Ascending aorta (tissue), 2 donors: ENCODE measurements around the gene PRSS12. TPM values are rescaled to one million over a fixed set of nuclear protein-coding genes. Genes with fewer than 3 reads are reported as not detected.
"Not testable (repeated sequence)": the region's sequence is repeated elsewhere in the genome, so short reads cannot be mapped to it uniquely, and the experiment has no call there.

Experiments used
- DNase-seq, 2 donors: peaks; one replicate each; pipeline ENCODE4 v3.0.0-alpha.2; 2019; ENCODE audit warnings: low spot score in 2 of 2
- H3K27ac ChIP-seq, 2 donors: fragments of 200-600 bp; sonication (generic); one replicate each; pipeline ENCODE4 v1.5.1; 2016 to 2017; ENCODE audit warnings: mild to moderate bottlenecking in 1 of 2
- H3K27me3 ChIP-seq: fragments of 200-600 bp; sonication (generic); one replicate; pipeline ENCODE4 v1.5.1; 2017
- H3K36me3 ChIP-seq, 2 donors: fragments of 200-600 bp; sonication (generic); one replicate each; pipeline ENCODE4 v1.5.1; 2016
- H3K4me1 ChIP-seq, 2 donors: fragments of 200-600 bp; sonication (generic); one replicate each; pipeline ENCODE4 v1.5.1; 2016 to 2017; ENCODE audit warnings: mild to moderate bottlenecking in 1 of 2
- H3K4me3 ChIP-seq, 2 donors: fragments of 200-600 bp; sonication (generic); one replicate each; pipeline ENCODE4 v1.5.1; 2016 to 2017; ENCODE audit warnings: mild to moderate bottlenecking in 1 of 2
- H3K9me3 ChIP-seq, 2 donors: fragments of 200-600 bp; sonication (generic); one replicate each; pipeline ENCODE4 v1.5.1; 2016
- intact Hi-C: fragments of 100-400 bp; cut with DNase I; formaldehyde crosslinking; loops from one replicate; pipeline ENCODE4 v1.15.1; 2023
- total RNA-seq: library from RNA; depleted of rRNA; stranded (reverse); fragments of >200 nt; gene quantifications from one replicate; pipeline ENCODE4 v1.1.0, GENCODE V29; 2016
- TF ChIP-seq, protein P1 (sequence below), 3 experiments: fragments of 200-600 bp in 2 of 3; fragments of 450-650 bp in 1 of 3; sonication (generic) in 2 of 3; IDR thresholded peaks; one replicate each; pipeline ENCODE4 v1.5.1; 2016 to 2019; ENCODE audit warnings: antibody characterized with exemption in 3 of 3, mild to moderate bottlenecking in 1 of 3, moderate library complexity in 1 of 3

PRSS12 gene
- total RNA-seq, 1 donor from 2014 or later: not detected

DNA sequence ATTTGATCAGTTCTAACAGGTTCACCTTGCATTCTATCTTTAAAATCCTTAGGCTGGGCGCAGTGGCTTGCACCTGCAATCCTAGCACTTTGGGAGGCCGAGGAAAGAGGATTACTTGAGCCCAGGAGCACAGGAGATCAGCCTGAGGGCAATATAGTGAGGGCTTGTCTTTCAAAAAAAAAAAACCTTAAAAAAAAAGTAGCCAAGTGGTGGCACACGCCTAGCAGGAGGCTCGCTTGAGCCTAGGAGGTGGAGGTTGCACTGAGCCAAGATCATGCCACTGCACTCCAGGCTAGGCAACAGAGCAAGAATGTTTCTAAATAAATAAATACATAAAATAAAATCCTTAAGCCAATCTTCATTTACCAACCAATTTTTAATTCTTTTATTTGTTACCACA, 75.6 kb downstream of the PRSS12 start:
- no peaks in the 10 kb centered on the region for H3K27me3 ChIP-seq
- no peak overlapping the region for H3K4me3 ChIP-seq

DNA sequence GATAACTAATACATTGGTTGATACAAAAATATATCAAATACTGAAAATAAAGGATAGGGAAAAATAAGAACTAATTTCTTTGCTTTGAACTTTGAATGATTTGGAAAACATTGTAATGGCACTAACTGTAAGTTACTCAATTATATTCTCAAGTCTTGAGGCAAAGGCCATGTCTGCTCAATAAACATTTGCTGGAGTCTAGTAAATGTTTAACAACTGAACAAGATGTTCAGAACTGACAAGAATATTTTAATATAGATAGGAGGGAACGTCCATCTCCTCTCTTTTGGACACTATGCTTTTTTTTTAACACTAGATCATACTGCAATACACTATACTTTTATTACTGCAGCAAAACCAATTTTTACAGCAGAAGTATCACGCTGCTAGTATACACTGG, 76.2 kb downstream of the PRSS12 start:
- TF ChIP-seq, protein P1, sequence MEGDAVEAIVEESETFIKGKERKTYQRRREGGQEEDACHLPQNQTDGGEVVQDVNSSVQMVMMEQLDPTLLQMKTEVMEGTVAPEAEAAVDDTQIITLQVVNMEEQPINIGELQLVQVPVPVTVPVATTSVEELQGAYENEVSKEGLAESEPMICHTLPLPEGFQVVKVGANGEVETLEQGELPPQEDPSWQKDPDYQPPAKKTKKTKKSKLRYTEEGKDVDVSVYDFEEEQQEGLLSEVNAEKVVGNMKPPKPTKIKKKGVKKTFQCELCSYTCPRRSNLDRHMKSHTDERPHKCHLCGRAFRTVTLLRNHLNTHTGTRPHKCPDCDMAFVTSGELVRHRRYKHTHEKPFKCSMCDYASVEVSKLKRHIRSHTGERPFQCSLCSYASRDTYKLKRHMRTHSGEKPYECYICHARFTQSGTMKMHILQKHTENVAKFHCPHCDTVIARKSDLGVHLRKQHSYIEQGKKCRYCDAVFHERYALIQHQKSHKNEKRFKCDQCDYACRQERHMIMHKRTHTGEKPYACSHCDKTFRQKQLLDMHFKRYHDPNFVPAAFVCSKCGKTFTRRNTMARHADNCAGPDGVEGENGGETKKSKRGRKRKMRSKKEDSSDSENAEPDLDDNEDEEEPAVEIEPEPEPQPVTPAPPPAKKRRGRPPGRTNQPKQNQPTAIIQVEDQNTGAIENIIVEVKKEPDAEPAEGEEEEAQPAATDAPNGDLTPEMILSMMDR (IDR thresholded peaks at IDR 0.05): no peak
- Histone ChIP-seq H3K27me3 (no peaks in the 10 kb centered on the region), H3K27ac (no peak overlapping the region), H3K36me3 (no peaks in the 10 kb centered on the region), H3K4me1 (peaks cover 0 to 6% of the 10 kb centered on the region in 2 donors), H3K9me3 (no peaks in the 10 kb centered on the region), H3K4me3 (no peak overlapping the region)
- no peak for DNase-seq
- intact Hi-C loops: no loop called here

More for the DNA sequence above, 75.6 kb downstream of the PRSS12 start:
- H3K36me3 ChIP-seq: no peaks in the 10 kb centered on the region
- H3K27ac ChIP-seq: no peak overlapping the region
- DNase-seq: no peak
- intact Hi-C loops: no loop called here
- no peaks in the 10 kb centered on the region for H3K9me3 ChIP-seq
- peaks cover 0 to 6% of the 10 kb centered on the region in 2 donors for H3K4me1 ChIP-seq
- TF ChIP-seq, protein P1 (IDR thresholded peaks at IDR 0.05): no peak

DNA sequence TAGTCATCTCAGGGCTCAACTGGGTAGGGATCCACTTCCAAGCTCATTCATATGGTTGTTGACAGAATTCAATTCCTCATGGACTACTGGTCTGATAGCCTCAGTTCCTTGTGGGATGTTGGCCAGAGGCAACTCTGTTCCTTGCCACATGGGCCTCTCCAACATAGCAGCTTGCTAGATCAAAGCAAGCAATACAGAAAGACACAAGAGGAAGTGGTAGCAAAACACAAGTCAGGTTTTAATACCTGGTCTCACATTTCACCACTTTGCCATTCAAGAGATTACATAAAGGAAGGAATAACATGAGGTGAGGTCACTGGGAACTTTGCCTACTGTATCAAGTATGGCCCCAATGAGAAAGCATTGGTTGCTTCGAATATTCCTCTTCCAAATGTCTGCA, 79.2 kb downstream of the PRSS12 start:
- TF ChIP-seq, protein P1 (IDR thresholded peaks at IDR 0.05): no peak
- no peak overlapping the region for H3K27ac ChIP-seq
- no peak for DNase-seq
- no peaks in the 10 kb centered on the region for H3K27me3 ChIP-seq
- H3K4me3 ChIP-seq: no peak overlapping the region
- intact Hi-C loops: no loop called here
- no peaks in the 10 kb centered on the region for H3K36me3 ChIP-seq
- H3K4me1 ChIP-seq: no peaks in the 10 kb centered on the region
- H3K9me3 ChIP-seq: no peaks in the 10 kb centered on the region

DNA sequence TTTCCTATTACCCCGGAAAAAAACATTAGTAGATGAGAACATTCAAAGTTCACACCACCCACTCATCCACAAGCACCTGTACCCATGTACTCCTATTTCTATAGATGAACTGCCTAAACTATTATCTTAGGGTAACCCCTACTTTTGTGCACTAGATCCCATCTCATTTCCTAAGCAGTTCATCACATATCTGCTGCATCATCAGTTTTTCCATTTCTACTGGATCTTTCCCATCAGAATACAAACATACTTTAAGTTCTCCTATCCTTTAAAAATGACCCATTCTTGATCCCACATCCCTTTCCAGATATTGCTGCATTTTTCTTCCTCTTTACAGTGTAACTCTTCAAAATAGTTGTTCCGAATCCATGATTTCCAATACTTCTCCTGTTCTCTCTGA, 81.0 kb downstream of the PRSS12 start:
- intact Hi-C loops: no loop called here
- no peaks in the 10 kb centered on the region for H3K36me3 ChIP-seq
- TF ChIP-seq, protein P1 (IDR thresholded peaks at IDR 0.05): no peak

DNA sequence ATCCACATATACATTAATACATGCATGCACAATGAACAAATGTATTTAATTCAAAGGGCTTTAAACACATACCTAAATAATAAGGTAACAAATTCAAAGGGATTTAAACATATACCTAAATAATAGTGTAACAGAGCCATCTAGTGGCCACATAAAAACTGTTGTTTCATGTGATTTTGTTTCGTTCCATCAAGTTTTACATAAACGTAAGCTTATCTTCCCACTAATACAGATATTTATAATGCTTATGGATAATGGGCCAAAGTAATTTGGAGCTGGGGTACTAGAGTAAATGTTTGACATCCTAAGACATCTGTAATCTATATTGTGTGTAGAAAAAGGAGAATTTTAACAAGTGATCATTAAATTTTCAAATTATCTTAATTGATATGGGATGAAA, 82.3 kb downstream of the PRSS12 start:
- H3K4me1 ChIP-seq: no peaks in the 10 kb centered on the region
- DNase-seq: no peak
- no peaks in the 10 kb centered on the region for H3K36me3 ChIP-seq
- intact Hi-C loops: no loop called here
- H3K9me3 ChIP-seq: no peaks in the 10 kb centered on the region
- no peak overlapping the region for H3K4me3 ChIP-seq
- TF ChIP-seq, protein P1 (IDR thresholded peaks at IDR 0.05): peak; percentile 29 to 60 (median 56)
- H3K27ac ChIP-seq: no peak overlapping the region
- no peaks in the 10 kb centered on the region for H3K27me3 ChIP-seq

More for the DNA sequence above, 81.0 kb downstream of the PRSS12 start:
- H3K9me3 ChIP-seq: no peaks in the 10 kb centered on the region
- DNase-seq: no peak
- no peaks in the 10 kb centered on the region for H3K4me1 ChIP-seq
- no peak overlapping the region for H3K4me3 ChIP-seq
- no peaks in the 10 kb centered on the region for H3K27me3 ChIP-seq
- no peak overlapping the region for H3K27ac ChIP-seq

DNA sequence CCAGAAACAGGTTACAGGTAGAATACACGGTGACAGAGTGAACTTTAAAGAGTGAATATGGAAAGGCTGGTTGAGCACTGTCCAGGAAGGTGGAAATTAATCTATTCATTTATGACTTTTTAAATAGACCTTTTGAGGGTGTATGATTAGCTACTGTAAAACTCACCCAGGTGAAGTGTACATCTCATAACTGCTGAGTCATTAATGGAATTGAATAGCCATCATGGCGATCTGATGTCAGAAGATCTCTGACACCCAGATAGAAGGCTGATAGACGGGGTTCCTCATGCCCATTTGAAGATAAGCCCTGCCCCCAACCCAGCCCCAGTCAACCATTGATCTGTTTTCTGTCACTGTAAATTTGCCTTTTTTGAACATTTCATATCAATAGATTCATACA, 84.0 kb downstream of the PRSS12 start:
- intact Hi-C loops: no loop called here
- DNase-seq: no peak
- Histone ChIP-seq H3K4me1 (no peaks in the 10 kb centered on the region), H3K9me3 (no peaks in the 10 kb centered on the region), H3K27ac (no peak overlapping the region), H3K36me3 (no peaks in the 10 kb centered on the region), H3K27me3 (no peaks in the 10 kb centered on the region), H3K4me3 (no peak overlapping the region)
- TF ChIP-seq, protein P1 (IDR thresholded peaks at IDR 0.05): no peak

DNA sequence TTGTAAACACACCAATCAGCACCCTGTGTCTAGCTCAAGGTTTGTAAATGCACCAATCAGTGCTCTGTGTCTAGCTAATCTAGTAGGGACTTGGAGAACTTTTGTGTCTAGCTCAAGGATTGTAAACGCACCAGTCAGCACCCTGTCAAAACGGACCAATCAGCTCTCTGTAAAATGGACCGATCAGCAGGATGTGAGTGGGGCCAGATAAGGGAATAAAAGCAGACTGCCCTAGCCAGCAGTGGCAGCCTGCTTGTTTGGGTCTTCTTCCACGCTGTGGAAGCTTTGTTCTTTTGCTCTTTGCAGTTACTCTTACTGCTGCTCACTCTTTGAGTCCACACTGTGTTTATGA, 86.7 kb downstream of the PRSS12 start:
- H3K4me3 ChIP-seq: peak overlapping the region in 1 of 2 donors; percentile 53
- intact Hi-C loops, H3K36me3 ChIP-seq, H3K27ac ChIP-seq, H3K9me3 ChIP-seq, H3K4me1 ChIP-seq, DNase-seq, H3K27me3 ChIP-seq: not testable (repeated sequence)
